Measurements from ENCODE around the gene STAG1. TPM values are rescaled to one million over a fixed set of nuclear protein-coding genes. Genes with fewer than 3 reads are reported as not detected.
"Not testable (repeated sequence)": the region's sequence is repeated elsewhere in the genome, so short reads cannot be mapped to it uniquely, and the experiment has no call there.

The STAG1 gene
- total RNA-seq, 1 donor from 2014 or later: 18.4 TPM

- Histone ChIP-seq H3K4me3 (no peak overlapping the region), H3K4me1 (peaks cover under 1% of the 10 kb centered on the region), H3K27ac (replicated peaks) (no peak overlapping the region), H3K36me3 (peaks cover 2% of the 10 kb centered on the region), H3K27me3 (ENCODE audit: low read depth) (no peaks in the 10 kb centered on the region), H3K9me3 (replicated peaks) (no peaks in the 10 kb centered on the region)
- no peak for TF ChIP-seq CTCF (IDR thresholded peaks at IDR 0.05; ENCODE audit: borderline replicate concordance)
- intact Hi-C loops (cut with micrococcal nuclease): no loop called here
- no peak for DNase-seq
Observed at GRCh38 chr3:136385457-136385856, 366.7 kb downstream of the STAG1 start.

GRCh38 chr3:136381051-136381450 is 371.1 kb downstream of the STAG1 start:
- no peak overlapping the region for H3K4me3 ChIP-seq
- H3K27ac ChIP-seq (replicated peaks): no peak overlapping the region
- intact Hi-C loops (cut with micrococcal nuclease): no loop called here
- H3K27me3 ChIP-seq (ENCODE audit: low read depth): no peaks in the 10 kb centered on the region
- no peaks in the 10 kb centered on the region for H3K4me1 ChIP-seq
- no peak for TF ChIP-seq CTCF (IDR thresholded peaks at IDR 0.05; ENCODE audit: borderline replicate concordance)
- peaks cover 17% of the 10 kb centered on the region for H3K36me3 ChIP-seq
- DNase-seq: no peak
- no peaks in the 10 kb centered on the region for H3K9me3 ChIP-seq (replicated peaks)

GRCh38 chr3:136380530-136380929 is 371.6 kb downstream of the STAG1 start:
- Histone ChIP-seq H3K4me3 (no peak overlapping the region), H3K27ac (replicated peaks) (no peak overlapping the region), H3K36me3 (peaks cover 20% of the 10 kb centered on the region), H3K9me3 (replicated peaks) (no peaks in the 10 kb centered on the region), H3K4me1 (no peaks in the 10 kb centered on the region), H3K27me3 (ENCODE audit: low read depth) (no peaks in the 10 kb centered on the region)
- no peak for DNase-seq
- TF ChIP-seq CTCF (IDR thresholded peaks at IDR 0.05; ENCODE audit: borderline replicate concordance): no peak
- intact Hi-C loops (cut with micrococcal nuclease): no loop called here

- Histone ChIP-seq H3K36me3 (peaks cover 23% of the 10 kb centered on the region), H3K4me3 (no peak overlapping the region), H3K27ac (replicated peaks) (no peak overlapping the region), H3K4me1 (no peaks in the 10 kb centered on the region), H3K9me3 (replicated peaks) (no peaks in the 10 kb centered on the region), H3K27me3 (ENCODE audit: low read depth) (no peaks in the 10 kb centered on the region)
- intact Hi-C loops (cut with micrococcal nuclease): no loop called here
- no peak for DNase-seq
- no peak for TF ChIP-seq CTCF (IDR thresholded peaks at IDR 0.05; ENCODE audit: borderline replicate concordance)
Observed at GRCh38 chr3:136378011-136378410, 374.2 kb downstream of the STAG1 start.

- no peak overlapping the region for H3K27ac ChIP-seq (replicated peaks)
- TF ChIP-seq CTCF (IDR thresholded peaks at IDR 0.05; ENCODE audit: borderline replicate concordance): no peak
- H3K27me3 ChIP-seq (ENCODE audit: low read depth): no peaks in the 10 kb centered on the region
- H3K4me3 ChIP-seq: no peak overlapping the region
- no peaks in the 10 kb centered on the region for H3K9me3 ChIP-seq (replicated peaks)
- no peak for DNase-seq
- intact Hi-C loops (cut with micrococcal nuclease): no loop called here
- H3K36me3 ChIP-seq: peaks cover 23% of the 10 kb centered on the region
- no peaks in the 10 kb centered on the region for H3K4me1 ChIP-seq
Observed at GRCh38 chr3:136377508-136377907, 374.7 kb downstream of the STAG1 start.

- peaks cover 23% of the 10 kb centered on the region for H3K36me3 ChIP-seq
- intact Hi-C loops (cut with micrococcal nuclease); H3K9me3 ChIP-seq (replicated peaks); H3K27ac ChIP-seq (replicated peaks); H3K27me3 ChIP-seq (ENCODE audit: low read depth); H3K4me1 ChIP-seq; H3K4me3 ChIP-seq; DNase-seq: not testable (repeated sequence)
Observed at GRCh38 chr3:136375800-136376199, 376.4 kb downstream of the STAG1 start.
